PC-3 (cell line): ENCODE measurements around the gene VSTM4. TPM values are rescaled to one million over a fixed set of nuclear protein-coding genes. Genes with fewer than 3 reads are reported as not detected.

Experiments
- ATAC-seq: fragments of 200-7000 bp; cut with Tn5 transposase; 2 replicates; pipeline ENCODE4 v1.9.1; 2020; ENCODE audit warnings: mild to moderate bottlenecking, moderate library complexity
- BruUV-seq: library from RNA; stranded (reverse); fragments of 400-500 nt; replicated peaks from 2 replicates; lab custom pipeline; 2021; lab: Mats Ljungman, UMichigan
- CTCF ChIA-PET: fragments of 300-600 bp; sonication (Branson Sonifier 250); formaldehyde crosslinking; loops from one replicate; lab custom pipeline; 2022; ENCODE audit warnings: antibody characterized with exemption; lab: Charles Lee
- POLR2A ChIA-PET: fragments of 300-600 bp; sonication (Branson Sonifier 250); formaldehyde crosslinking; loops from one replicate; lab custom pipeline; 2022; ENCODE audit warnings: antibody characterized with exemption; ENCODE audit not compliant: unreplicated experiment; lab: Charles Lee
- DNase-seq: peaks from one replicate; pipeline ENCODE4 v3.0.0-alpha.2; 2015
- H2AFZ ChIP-seq: fragments of 300-600 bp; sonication (generic); 2 replicates; pipeline ENCODE4 v1.6.0; 2016; ENCODE audit warnings: antibody characterized with exemption, low read length
- H3F3A ChIP-seq: fragments of 300-600 bp; sonication (generic); one replicate; pipeline ENCODE4 v1.6.0; 2017; ENCODE audit warnings: antibody characterized with exemption, low read length, control low read depth, mild to moderate bottlenecking; ENCODE audit not compliant: unreplicated experiment
- H3K27ac ChIP-seq: fragments of 300-600 bp; sonication (generic); 2 replicates; pipeline ENCODE4 v1.5.1; 2016; ENCODE audit warnings: mild to moderate bottlenecking, low read length
- H3K27me3 ChIP-seq: fragments of 300-600 bp; sonication (generic); 2 replicates; pipeline ENCODE4 v1.6.1; 2016; ENCODE audit warnings: low read length, mixed read lengths
- H3K36me3 ChIP-seq: fragments of 300-600 bp; sonication (generic); 2 replicates; pipeline ENCODE4 v1.6.1; 2016; ENCODE audit warnings: low read depth, mixed run types, low read length, mixed read lengths
- H3K4me1 ChIP-seq: fragments of 300-600 bp; sonication (generic); 2 replicates; pipeline ENCODE4 v1.5.1; 2016; ENCODE audit warnings: low read length; ENCODE audit not compliant: insufficient read depth
- H3K4me2 ChIP-seq: fragments of 300-600 bp; sonication (generic); 2 replicates; pipeline ENCODE4 v1.6.0; 2016; ENCODE audit warnings: low read length
- H3K4me3 ChIP-seq: fragments of 300-600 bp; sonication (generic); 2 replicates; pipeline ENCODE4 v1.5.1; 2016; ENCODE audit warnings: mild to moderate bottlenecking, low read length, mixed read lengths
- H3K79me2 ChIP-seq: fragments of 300-600 bp; sonication (generic); 2 replicates; pipeline ENCODE4 v1.6.1; 2017; ENCODE audit warnings: low read length, mixed read lengths
- H3K9ac ChIP-seq: fragments of 300-600 bp; sonication (generic); 2 replicates; pipeline ENCODE4 v1.6.0; 2016; ENCODE audit warnings: mild to moderate bottlenecking, low read length
- H3K9me2 ChIP-seq: fragments of 300-600 bp; sonication (generic); replicated peaks from 2 replicates; pipeline ENCODE4 v1.6.1; 2016; ENCODE audit warnings: mixed run types, low read length, mixed read lengths
- H3K9me3 ChIP-seq: fragments of 300-600 bp; sonication (generic); 2 replicates; pipeline ENCODE4 v1.6.1; 2016; ENCODE audit warnings: low read length, mixed read lengths
- H4K20me1 ChIP-seq: fragments of 300-600 bp; sonication (generic); 2 replicates; pipeline ENCODE4 v1.6.1; 2016; ENCODE audit warnings: low read length, mixed read lengths
- CTCF ChIP-seq: fragments of 300-600 bp; sonication (generic); conservative IDR thresholded peaks from 2 replicates; pipeline ENCODE4 v1.5.1; 2017; ENCODE audit warnings: antibody characterized with exemption, low read depth, mild to moderate bottlenecking, low read length
- EZH2 ChIP-seq: fragments of 300-600 bp; sonication (generic); IDR thresholded peaks from one replicate; pipeline ENCODE4 v1.6.1; 2017; ENCODE audit warnings: antibody characterized with exemption, mild to moderate bottlenecking, low read length; ENCODE audit not compliant: unreplicated experiment
- EZH2phosphoT487 ChIP-seq: fragments of 300-600 bp; sonication (generic); IDR thresholded peaks from 2 replicates; pipeline ENCODE4 v1.6.1; 2018; ENCODE audit warnings: mild to moderate bottlenecking, antibody characterized with exemption, low read length, borderline replicate concordance
- intact Hi-C: fragments of 100-400 bp; cut with micrococcal nuclease; formaldehyde crosslinking; loops from 2 replicates; pipeline ENCODE4 v1.9.0; 2023
- total RNA-seq: library from RNA; depleted of rRNA; stranded (reverse); fragments of >200 nt; gene quantifications from 2 replicates; pipeline ENCODE4 v1.2.3, GENCODE V29; 2014

VSTM4 gene
- total RNA-seq, 1 experiment from 2014 or later: not detected

- ChIA-PET CTCF (no interaction called here), POLR2A (no interaction called here)
- Histone ChIP-seq H3K36me3 (no peaks in the 10 kb centered on the region), H3F3A (no peaks in the 10 kb centered on the region), H3K4me2 (no peak overlapping the region), H2AFZ (no peak overlapping the region), H3K4me1 (no peaks in the 10 kb centered on the region), H3K79me2 (no peaks in the 10 kb centered on the region), H3K4me3 (no peak overlapping the region), H3K9me3 (no peaks in the 10 kb centered on the region), H3K9me2 (no peaks in the 10 kb centered on the region), H3K9ac (no peak overlapping the region), H3K27ac (no peak overlapping the region), H3K27me3 (peaks cover 60% of the 10 kb centered on the region), H4K20me1 (no peaks in the 10 kb centered on the region)
- TF ChIP-seq EZH2 (no peak), EZH2phosphoT487 (no peak), CTCF (no peak)
- ATAC-seq (no peak), DNase-seq (no peak)
- no TSS peak for BruUV-seq
- intact Hi-C loops: no loop called here
These were observed 11.6 kb downstream of the VSTM4 start for GRCh38 chr10:49103761-49104160.

- H3K9me2 ChIP-seq: no peaks in the 10 kb centered on the region
- DNase-seq: no peak
- POLR2A ChIA-PET: no interaction called here
- H3K9ac ChIP-seq: no peak overlapping the region
- no peak overlapping the region for H2AFZ ChIP-seq
- no TSS peak for BruUV-seq
- no peaks in the 10 kb centered on the region for H3F3A ChIP-seq
- intact Hi-C loops: no loop called here
- H3K9me3 ChIP-seq: no peaks in the 10 kb centered on the region
- CTCF ChIA-PET: no interaction called here
- no peaks in the 10 kb centered on the region for H3K79me2 ChIP-seq
- peaks cover 93% of the 10 kb centered on the region for H3K27me3 ChIP-seq
- ATAC-seq: no peak
- no peak overlapping the region for H3K4me3 ChIP-seq
- TF ChIP-seq EZH2phosphoT487 (no peak), EZH2 (no peak), CTCF (no peak)
- no peaks in the 10 kb centered on the region for H4K20me1 ChIP-seq
- H3K4me1 ChIP-seq: no peaks in the 10 kb centered on the region
- no peak overlapping the region for H3K27ac ChIP-seq
- H3K36me3 ChIP-seq: no peaks in the 10 kb centered on the region
- H3K4me2 ChIP-seq: no peak overlapping the region
These were observed 16.3 kb downstream of the VSTM4 start for GRCh38 chr10:49099046-49099445.

GRCh38 chr10:49096890-49097445 is 18.4 kb downstream of the VSTM4 start:
- ATAC-seq (no peak), DNase-seq (no peak)
- no peaks in the 10 kb centered on the region for H3K4me1 ChIP-seq
- no peak overlapping the region for H2AFZ ChIP-seq
- CTCF ChIA-PET: no interaction called here
- H3K4me2 ChIP-seq: no peak overlapping the region
- H3F3A ChIP-seq: no peaks in the 10 kb centered on the region
- H4K20me1 ChIP-seq: no peaks in the 10 kb centered on the region
- H3K27ac ChIP-seq: no peak overlapping the region
- H3K79me2 ChIP-seq: no peaks in the 10 kb centered on the region
- POLR2A ChIA-PET: no interaction called here
- no peak for TF ChIP-seq EZH2phosphoT487
- no peak for TF ChIP-seq CTCF
- no peak for TF ChIP-seq EZH2
- no TSS peak for BruUV-seq
- H3K9me2 ChIP-seq: no peaks in the 10 kb centered on the region
- peaks cover 90% of the 10 kb centered on the region for H3K27me3 ChIP-seq
- H3K9me3 ChIP-seq: no peaks in the 10 kb centered on the region
- no peak overlapping the region for H3K4me3 ChIP-seq
- H3K36me3 ChIP-seq: no peaks in the 10 kb centered on the region
- intact Hi-C loops: no loop called here
- H3K9ac ChIP-seq: no peak overlapping the region
